HEK293T (cell line): Measurements from ENCODE around the gene CD7.

Source experiments
- BHLHE40 ChIP-seq: fragments of 450-650 bp; IDR thresholded peaks from 2 replicates; pipeline ENCODE4 v1.6.1; 2016; ENCODE audit warnings: mild to moderate bottlenecking, moderate library complexity, borderline replicate concordance
- FOXM1 ChIP-seq: fragments of 450-650 bp; IDR thresholded peaks from 2 replicates; pipeline ENCODE4 v1.6.1; 2017; ENCODE audit warnings: mild to moderate bottlenecking, borderline replicate concordance
- HDGF ChIP-seq: fragments of 450-650 bp; IDR thresholded peaks from 2 replicates; pipeline ENCODE4 v1.6.1; 2017; ENCODE audit warnings: antibody characterized with exemption, borderline replicate concordance
- LEF1 ChIP-seq: fragments of 450-650 bp; IDR thresholded peaks from 2 replicates; pipeline ENCODE4 v1.6.1; 2017; ENCODE audit warnings: mild to moderate bottlenecking, borderline replicate concordance
- NFRKB ChIP-seq: fragments of 450-650 bp; IDR thresholded peaks from 2 replicates; pipeline ENCODE4 v1.6.1; 2016; ENCODE audit warnings: mild to moderate bottlenecking, moderate library complexity
- TF ChIP-seq, protein P1 (sequence below): fragments of 450-650 bp; IDR thresholded peaks from 2 replicates; pipeline ENCODE4 v1.6.1; 2016

DNA sequence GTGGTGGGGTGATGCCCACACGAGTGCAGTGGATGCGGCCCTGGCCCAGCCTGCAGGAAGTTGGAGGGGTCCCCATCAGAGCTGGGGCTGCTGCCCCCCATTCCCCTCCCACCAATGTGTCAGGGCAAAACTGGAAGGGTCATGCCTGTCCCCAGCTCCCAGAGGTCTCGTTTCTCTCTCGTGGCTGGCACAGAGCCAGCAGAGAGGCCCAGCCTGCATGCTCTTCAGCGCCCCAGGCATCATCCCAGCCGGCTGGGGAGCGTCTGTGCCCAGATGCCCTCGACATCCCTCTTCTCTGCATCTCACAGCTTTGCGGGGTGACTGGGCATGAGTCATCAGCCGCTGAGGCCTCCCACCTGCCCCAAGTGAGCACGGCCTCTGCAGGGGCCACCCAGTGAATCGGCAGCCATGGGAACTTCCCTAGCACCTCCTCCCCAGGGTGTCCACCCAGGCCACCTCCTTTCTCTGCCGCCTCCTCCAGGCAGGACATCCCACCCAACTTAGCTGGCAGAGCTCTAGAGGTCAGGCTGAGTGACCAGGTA is 34.1 kb downstream of the CD7 start:
- TF ChIP-seq FOXM1 (no peak), BHLHE40 (no peak), LEF1 (no peak), HDGF (no peak), NFRKB (no peak)
- TF ChIP-seq, protein P1, sequence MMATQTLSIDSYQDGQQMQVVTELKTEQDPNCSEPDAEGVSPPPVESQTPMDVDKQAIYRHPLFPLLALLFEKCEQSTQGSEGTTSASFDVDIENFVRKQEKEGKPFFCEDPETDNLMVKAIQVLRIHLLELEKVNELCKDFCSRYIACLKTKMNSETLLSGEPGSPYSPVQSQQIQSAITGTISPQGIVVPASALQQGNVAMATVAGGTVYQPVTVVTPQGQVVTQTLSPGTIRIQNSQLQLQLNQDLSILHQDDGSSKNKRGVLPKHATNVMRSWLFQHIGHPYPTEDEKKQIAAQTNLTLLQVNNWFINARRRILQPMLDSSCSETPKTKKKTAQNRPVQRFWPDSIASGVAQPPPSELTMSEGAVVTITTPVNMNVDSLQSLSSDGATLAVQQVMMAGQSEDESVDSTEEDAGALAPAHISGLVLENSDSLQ, result no peak
